Mucosa of stomach (tissue), 1 donor: Measurements from ENCODE around the gene SYNE1.
A peak's percentile ranks its signal among the peaks of the same experiment; 100 is the strongest.

Experiments used
- H3K27me3 ChIP-seq: one replicate; pipeline ENCODE4 v1.7.0; 2013; ENCODE audit warnings: mild to moderate bottlenecking, low read length; ENCODE audit not compliant: control insufficient read depth, insufficient read depth
- H3K36me3 ChIP-seq: one replicate; pipeline ENCODE4 v1.7.0; 2013; ENCODE audit warnings: low read length; ENCODE audit not compliant: control insufficient read depth, insufficient read depth
- H3K4me1 ChIP-seq: one replicate; pipeline ENCODE4 v1.7.0; 2013; ENCODE audit warnings: mild to moderate bottlenecking, low read length; ENCODE audit not compliant: control insufficient read depth, insufficient read depth
- H3K4me3 ChIP-seq: one replicate; pipeline ENCODE4 v1.7.0; 2013; ENCODE audit warnings: low read length
- H3K9ac ChIP-seq: one replicate; pipeline ENCODE4 v1.7.0; 2013; ENCODE audit warnings: mild to moderate bottlenecking, low read length, moderate library complexity
- H3K9me3 ChIP-seq: one replicate; pipeline ENCODE4 v1.7.0; 2013; ENCODE audit warnings: mild to moderate bottlenecking, low read length, moderate library complexity; ENCODE audit not compliant: control insufficient read depth
- donor health status: Pancreatic carcinoma.

The SYNE1 gene

DNA sequence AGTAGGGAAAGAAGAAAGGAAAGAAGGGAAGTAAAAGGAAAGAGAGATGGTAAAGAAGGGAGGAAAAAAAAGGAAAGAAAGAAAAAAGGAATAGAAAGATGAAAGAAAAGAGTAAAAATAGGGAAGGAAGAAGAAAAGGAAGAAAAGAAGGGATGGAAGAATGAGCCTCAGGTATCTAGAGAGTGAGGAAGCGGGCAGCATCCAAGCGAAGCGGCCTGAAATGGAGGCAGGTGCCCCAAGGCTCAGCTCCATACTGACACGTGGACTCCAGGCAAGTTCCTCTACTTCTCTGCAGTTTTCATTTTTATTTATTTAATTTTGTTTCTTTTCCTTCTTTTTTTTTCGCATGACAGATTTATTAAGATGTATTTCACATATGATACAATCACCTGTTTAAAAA, 456.6 kb downstream of the SYNE1 start:
- H3K9me3 ChIP-seq = no peaks in the 10 kb centered on the region
- H3K36me3 ChIP-seq = no peaks in the 10 kb centered on the region
- no peaks in the 10 kb centered on the region for H3K4me1 ChIP-seq
- no peaks in the 10 kb centered on the region for H3K27me3 ChIP-seq
- no peak overlapping the region for H3K9ac ChIP-seq
- H3K4me3 ChIP-seq = no peak overlapping the region

DNA sequence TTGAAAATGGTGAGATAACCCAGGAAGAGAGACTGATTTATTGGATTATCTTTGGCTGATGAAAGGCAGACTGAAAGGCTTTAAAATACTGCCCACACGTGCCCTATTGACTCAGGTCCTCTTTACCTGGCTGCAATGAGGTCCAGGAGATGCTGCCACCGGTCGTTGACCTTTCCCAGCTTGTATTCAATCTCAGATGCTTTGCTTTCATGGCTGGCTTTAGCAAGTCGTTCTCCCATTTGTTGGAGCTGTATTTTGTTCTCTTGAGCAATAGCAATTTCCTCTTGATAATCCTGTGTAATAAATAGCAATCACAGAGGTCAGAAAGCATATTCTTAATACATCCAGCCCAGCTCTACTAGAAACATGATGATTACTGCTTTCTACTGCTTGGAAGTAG, 460.9 kb downstream of the SYNE1 start:
- no peak overlapping the region for H3K9ac ChIP-seq
- no peaks in the 10 kb centered on the region for H3K9me3 ChIP-seq
- H3K4me3 ChIP-seq = no peak overlapping the region
- H3K4me1 ChIP-seq = no peaks in the 10 kb centered on the region
- no peaks in the 10 kb centered on the region for H3K36me3 ChIP-seq
- no peaks in the 10 kb centered on the region for H3K27me3 ChIP-seq

DNA sequence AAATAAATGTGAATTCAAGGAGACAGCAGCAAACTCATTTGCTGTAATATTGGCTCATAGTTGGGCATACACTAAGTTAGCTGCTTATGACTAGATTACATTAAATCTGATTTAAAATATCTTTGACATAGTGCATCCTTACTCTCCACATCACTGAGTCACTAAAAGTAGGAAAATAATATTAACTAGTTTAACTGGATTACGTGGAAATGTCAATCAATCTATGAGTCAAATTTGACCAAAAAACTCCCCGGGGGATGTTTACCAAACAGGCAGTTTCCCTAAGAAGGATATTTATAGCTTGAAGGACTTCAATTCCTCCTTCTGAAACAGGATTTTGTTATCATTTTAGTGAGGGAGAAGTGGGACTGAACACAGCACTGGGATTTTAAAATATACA, 463.2 kb downstream of the SYNE1 start:
- H3K4me1 ChIP-seq = peaks cover 8% of the 10 kb centered on the region
- H3K4me3 ChIP-seq = no peak overlapping the region
- H3K27me3 ChIP-seq = no peaks in the 10 kb centered on the region
- no peak overlapping the region for H3K9ac ChIP-seq
- H3K9me3 ChIP-seq = no peaks in the 10 kb centered on the region
- H3K36me3 ChIP-seq = no peaks in the 10 kb centered on the region

DNA sequence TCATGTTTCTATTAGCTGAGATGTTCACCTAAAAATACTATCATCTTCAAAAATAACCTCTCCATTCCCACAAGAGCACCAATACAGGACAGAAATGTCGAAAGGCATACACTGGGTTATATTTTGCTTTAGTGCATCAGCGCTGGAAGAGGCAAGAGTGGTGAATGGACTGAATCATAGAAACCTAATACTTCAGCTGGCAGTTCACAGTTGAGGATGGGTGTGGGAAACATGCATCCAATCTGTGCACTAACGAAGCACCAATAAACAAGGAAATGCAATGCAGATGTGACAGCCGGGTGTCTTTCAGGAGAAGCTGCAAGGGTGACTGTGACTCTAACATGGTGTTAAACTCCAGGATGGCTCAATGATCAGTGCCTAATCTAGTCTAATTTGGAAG, 463.8 kb downstream of the SYNE1 start:
- Histone ChIP-seq H3K27me3 (no peaks in the 10 kb centered on the region), H3K36me3 (no peaks in the 10 kb centered on the region), H3K9me3 (no peaks in the 10 kb centered on the region), H3K4me1 (peaks cover 8% of the 10 kb centered on the region), H3K9ac (no peak overlapping the region), H3K4me3 (no peak overlapping the region)

DNA sequence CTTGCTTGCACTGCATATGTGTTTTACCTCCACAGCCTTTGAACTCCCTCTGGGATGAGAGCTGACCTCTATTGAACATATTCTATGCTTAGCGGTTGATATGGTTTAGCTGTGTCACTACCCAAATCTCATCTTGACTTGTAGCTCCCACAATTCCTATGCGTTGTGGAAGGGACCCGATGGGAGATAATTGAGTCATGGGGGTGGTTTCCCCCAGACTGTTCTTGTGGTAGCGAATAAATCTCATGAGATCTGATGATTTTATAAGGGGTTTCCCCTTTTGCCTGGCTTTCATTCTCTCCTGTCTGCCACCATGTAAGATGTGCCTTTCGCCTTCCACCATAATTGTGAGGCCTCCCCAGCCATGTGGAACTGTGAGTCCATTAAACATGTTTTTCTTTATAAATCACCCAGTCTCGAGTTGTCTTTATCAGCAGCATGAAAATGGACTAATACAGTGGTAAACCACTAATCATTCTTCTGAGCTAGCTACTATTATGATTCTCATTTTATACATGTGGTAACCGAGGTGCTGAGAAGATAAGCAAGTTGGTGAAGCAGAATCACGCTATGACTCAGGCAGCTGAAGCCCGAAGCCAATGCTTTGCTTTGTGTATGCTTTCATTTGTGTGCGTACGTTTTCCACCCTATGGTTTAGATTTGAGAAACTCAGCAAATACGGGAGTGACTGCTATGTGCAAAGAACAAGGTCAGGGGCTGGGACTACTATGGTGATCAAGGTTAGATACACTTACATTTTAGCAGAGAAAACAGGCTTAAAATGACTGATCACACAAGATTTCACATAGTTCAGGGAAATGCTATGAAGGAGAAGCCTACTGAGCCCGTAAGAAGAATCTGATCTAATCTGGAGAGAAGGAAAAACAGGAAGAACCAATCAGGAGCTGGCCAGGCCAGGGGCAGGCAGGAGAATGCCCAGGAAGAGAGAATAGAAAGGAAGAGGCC, 466.2 kb downstream of the SYNE1 start:
- H3K4me3 ChIP-seq = no peak overlapping the region
- peak overlapping the region; percentile 23 for H3K9ac ChIP-seq
- H3K4me1 ChIP-seq = peaks cover 8% of the 10 kb centered on the region
- H3K9me3 ChIP-seq = no peaks in the 10 kb centered on the region
- H3K27me3 ChIP-seq = no peaks in the 10 kb centered on the region
- H3K36me3 ChIP-seq = no peaks in the 10 kb centered on the region

DNA sequence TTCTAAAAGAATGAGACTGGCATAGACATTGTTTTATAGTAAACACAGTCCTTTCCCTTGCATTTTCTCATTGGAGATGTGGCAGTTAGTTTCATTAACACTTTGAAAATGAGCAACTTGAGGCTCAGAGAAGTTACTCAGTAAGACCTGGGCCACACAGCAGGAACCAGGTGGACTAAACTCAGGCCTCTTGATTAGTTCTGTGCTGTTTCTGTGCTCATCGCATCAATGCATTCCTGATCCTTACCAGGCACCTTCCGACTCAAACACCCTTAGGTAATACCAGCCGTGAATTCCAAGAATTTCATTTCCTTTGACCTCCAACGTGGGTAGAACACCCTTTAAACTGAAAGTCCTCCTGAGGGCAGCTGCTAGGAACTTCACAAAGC, 466.9 kb downstream of the SYNE1 start:
- H3K4me3 ChIP-seq = no peak overlapping the region
- H3K9ac ChIP-seq = no peak overlapping the region
- H3K36me3 ChIP-seq = no peaks in the 10 kb centered on the region
- H3K9me3 ChIP-seq = no peaks in the 10 kb centered on the region
- no peaks in the 10 kb centered on the region for H3K27me3 ChIP-seq
- peaks cover 8% of the 10 kb centered on the region for H3K4me1 ChIP-seq

DNA sequence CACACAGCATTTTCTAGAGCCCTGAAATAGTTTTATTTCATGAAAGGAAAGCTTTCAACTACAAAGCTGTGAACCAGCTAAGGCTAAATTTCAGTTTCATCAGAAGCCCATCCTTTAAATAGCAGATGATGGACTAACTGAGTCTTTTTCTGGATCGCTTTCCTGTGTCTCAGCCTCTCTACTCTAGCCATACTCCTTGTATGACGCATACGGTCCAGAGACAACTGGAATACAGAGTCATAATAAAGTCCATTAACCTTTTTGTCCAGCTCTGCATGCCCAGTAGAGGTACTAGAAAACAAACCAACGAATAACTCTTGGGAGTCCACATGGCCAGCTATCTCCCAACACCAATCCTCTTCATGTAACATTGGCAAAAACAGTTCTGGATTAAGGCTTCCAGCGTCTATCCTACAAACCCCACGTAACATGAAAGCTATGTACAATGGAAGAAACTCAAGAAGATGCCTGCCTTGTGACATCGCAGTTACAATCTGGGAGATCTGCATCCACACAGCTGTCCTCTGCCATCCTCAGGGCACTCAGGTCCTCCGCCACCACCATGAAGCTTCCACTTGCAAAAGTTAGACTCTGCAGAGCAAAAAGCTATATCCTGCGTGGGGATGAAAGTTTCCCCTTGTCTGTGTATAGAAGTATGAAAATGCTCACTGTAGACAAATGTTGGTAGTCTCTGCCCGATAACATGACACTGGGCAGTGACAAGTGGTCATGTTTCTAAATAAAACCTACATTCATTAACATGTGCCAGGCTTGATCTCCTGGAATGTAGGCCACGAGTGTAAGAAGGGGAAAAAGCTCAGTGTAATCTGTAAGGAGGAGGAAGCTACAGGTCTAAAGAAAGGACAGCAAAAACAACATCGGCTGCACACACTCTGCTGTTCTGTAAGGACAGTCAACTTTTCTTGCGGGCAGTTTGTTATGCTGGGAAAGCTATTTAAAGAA, 469.2 kb downstream of the SYNE1 start:
- H3K4me3 ChIP-seq = no peak overlapping the region
- H3K9ac ChIP-seq = no peak overlapping the region
- H3K4me1 ChIP-seq = peaks cover 8% of the 10 kb centered on the region
- no peaks in the 10 kb centered on the region for H3K36me3 ChIP-seq
- no peaks in the 10 kb centered on the region for H3K27me3 ChIP-seq
- no peaks in the 10 kb centered on the region for H3K9me3 ChIP-seq

DNA sequence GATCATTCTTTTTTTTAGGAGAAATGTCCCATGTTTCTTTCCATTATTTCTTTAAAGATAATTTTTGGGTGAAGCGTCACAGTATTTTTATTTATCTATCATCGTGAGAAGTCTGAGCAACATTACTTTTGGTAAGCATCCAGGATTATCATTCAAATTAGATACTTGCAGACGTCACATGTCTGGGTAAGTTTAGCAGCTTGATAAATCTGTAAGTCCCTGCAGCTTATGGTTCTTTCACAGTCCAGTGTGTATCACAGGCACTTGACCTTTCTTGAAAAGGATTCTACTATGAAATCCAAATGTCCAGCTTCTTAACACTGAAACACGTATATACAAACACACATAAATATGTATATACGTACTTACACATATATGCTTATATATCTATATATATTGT, 470.3 kb downstream of the SYNE1 start:
- no peak overlapping the region for H3K4me3 ChIP-seq
- H3K27me3 ChIP-seq = no peaks in the 10 kb centered on the region
- no peaks in the 10 kb centered on the region for H3K36me3 ChIP-seq
- H3K9me3 ChIP-seq = no peaks in the 10 kb centered on the region
- peaks cover 8% of the 10 kb centered on the region for H3K4me1 ChIP-seq
- H3K9ac ChIP-seq = no peak overlapping the region

DNA sequence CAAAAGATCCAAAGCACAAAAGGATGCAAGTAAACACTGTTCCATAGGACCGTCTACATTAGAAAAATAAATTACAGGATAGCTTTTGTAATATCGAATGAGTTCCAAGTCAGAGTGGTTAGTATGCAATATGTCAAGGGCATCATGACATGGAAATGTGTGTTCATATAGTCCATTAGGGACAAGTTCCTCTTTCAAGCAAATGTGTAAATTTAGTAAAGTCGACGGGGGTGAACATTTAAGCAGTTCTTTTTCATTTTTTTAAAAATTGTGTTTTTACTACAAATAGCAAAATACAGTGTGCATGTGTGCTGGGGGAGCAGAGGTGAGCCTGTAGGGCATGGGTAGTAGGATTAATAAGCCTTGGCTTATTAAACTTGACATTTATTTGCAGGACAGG, 470.7 kb downstream of the SYNE1 start:
- Histone ChIP-seq H3K4me3 (no peak overlapping the region), H3K9ac (no peak overlapping the region), H3K27me3 (no peaks in the 10 kb centered on the region), H3K4me1 (peaks cover 8% of the 10 kb centered on the region), H3K9me3 (no peaks in the 10 kb centered on the region), H3K36me3 (no peaks in the 10 kb centered on the region)

DNA sequence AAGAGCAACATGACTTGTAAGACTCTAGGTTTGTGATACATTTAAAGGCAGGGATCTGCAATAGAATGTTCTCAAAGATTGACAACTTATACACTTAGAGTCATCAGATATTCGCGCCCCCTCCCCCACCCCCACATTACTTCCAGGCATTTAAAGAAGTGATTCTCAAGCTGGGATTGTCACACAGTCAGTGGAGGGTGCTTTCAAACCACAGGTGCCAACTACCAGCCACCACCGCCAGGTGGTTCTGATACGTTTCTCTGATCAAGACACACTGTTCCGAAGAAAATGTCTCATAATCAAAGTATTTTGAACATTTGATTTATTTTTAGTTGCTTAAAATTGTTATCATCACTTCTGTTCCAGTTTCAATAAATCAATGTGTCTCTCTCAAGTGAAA, 472.2 kb downstream of the SYNE1 start:
- no peaks in the 10 kb centered on the region for H3K36me3 ChIP-seq
- H3K9me3 ChIP-seq = no peaks in the 10 kb centered on the region
- H3K4me3 ChIP-seq = no peak overlapping the region
- no peaks in the 10 kb centered on the region for H3K27me3 ChIP-seq
- H3K9ac ChIP-seq = no peak overlapping the region
- no peaks in the 10 kb centered on the region for H3K4me1 ChIP-seq

DNA sequence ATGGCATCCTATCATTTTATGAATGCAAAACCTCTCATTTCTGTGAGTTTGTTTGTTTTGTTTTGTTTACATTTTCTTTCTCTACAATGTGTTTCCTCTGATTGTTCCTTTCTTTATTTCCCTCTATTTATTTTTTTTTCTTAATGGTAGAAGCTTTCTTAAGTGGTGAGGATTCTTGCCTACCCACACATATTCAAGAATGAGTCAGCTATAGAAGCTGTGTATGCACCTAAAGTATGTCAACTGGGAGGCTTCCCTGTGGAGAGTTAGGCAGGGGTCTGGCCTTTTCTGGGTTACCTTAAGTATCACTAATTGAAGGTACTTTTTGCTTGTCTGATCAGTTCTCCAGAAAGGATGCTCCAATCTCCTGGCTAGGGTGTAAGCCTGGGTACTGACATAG, 475.7 kb downstream of the SYNE1 start:
- no peak overlapping the region for H3K9ac ChIP-seq
- H3K9me3 ChIP-seq = no peaks in the 10 kb centered on the region
- no peaks in the 10 kb centered on the region for H3K36me3 ChIP-seq
- no peaks in the 10 kb centered on the region for H3K4me1 ChIP-seq
- H3K27me3 ChIP-seq = no peaks in the 10 kb centered on the region
- H3K4me3 ChIP-seq = no peak overlapping the region

DNA sequence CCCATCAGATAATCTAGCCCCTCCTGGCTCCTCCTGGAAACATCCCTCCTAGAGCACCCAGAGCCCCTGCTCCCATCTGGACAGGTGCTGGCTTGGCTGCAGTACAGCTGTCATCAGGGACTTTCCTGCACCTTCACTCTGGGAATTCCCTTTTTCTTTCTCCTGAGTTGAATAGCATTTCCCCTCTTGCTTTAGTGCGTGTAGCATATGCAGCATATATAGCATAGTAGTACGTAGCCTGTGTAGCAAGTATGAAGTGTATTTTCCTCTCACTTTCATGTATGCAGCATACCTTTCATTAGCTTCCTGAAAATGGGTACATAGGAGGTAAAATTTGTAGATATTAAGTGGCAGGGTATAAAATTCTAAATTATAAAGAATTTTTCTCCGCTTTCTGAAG, 476.8 kb downstream of the SYNE1 start:
- Histone ChIP-seq H3K36me3 (no peaks in the 10 kb centered on the region), H3K27me3 (no peaks in the 10 kb centered on the region), H3K9ac (no peak overlapping the region), H3K4me1 (no peaks in the 10 kb centered on the region), H3K4me3 (no peak overlapping the region), H3K9me3 (no peaks in the 10 kb centered on the region)
